Measurements from ENCODE around the gene CAVIN3.

The CAVIN3 gene

GRCh38 chr11:6297831-6298230 is 22.5 kb downstream of the CAVIN3 start:
- TF ChIP-seq ZNF70 (CRISPR knock-in tag; IDR thresholded peaks at IDR 0.05) (no peak), ARNTL (CRISPR knock-in tag; IDR thresholded peaks at IDR 0.05; ENCODE audit: borderline replicate concordance, low read depth) (no peak), PPARA (CRISPR knock-in tag; IDR thresholded peaks at IDR 0.05; ENCODE audit: borderline replicate concordance) (no peak), ZNF565 (CRISPR knock-in tag; conservative IDR thresholded peaks at IDR 0.05; ENCODE audit: low read depth) (no peak)
- TF ChIP-seq, protein P1, sequence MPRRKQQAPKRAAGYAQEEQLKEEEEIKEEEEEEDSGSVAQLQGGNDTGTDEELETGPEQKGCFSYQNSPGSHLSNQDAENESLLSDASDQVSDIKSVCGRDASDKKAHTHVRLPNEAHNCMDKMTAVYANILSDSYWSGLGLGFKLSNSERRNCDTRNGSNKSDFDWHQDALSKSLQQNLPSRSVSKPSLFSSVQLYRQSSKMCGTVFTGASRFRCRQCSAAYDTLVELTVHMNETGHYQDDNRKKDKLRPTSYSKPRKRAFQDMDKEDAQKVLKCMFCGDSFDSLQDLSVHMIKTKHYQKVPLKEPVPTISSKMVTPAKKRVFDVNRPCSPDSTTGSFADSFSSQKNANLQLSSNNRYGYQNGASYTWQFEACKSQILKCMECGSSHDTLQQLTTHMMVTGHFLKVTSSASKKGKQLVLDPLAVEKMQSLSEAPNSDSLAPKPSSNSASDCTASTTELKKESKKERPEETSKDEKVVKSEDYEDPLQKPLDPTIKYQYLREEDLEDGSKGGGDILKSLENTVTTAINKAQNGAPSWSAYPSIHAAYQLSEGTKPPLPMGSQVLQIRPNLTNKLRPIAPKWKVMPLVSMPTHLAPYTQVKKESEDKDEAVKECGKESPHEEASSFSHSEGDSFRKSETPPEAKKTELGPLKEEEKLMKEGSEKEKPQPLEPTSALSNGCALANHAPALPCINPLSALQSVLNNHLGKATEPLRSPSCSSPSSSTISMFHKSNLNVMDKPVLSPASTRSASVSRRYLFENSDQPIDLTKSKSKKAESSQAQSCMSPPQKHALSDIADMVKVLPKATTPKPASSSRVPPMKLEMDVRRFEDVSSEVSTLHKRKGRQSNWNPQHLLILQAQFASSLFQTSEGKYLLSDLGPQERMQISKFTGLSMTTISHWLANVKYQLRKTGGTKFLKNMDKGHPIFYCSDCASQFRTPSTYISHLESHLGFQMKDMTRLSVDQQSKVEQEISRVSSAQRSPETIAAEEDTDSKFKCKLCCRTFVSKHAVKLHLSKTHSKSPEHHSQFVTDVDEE (CRISPR knock-in tag; IDR thresholded peaks at IDR 0.05), result no peak
- TF ChIP-seq, protein P2, sequence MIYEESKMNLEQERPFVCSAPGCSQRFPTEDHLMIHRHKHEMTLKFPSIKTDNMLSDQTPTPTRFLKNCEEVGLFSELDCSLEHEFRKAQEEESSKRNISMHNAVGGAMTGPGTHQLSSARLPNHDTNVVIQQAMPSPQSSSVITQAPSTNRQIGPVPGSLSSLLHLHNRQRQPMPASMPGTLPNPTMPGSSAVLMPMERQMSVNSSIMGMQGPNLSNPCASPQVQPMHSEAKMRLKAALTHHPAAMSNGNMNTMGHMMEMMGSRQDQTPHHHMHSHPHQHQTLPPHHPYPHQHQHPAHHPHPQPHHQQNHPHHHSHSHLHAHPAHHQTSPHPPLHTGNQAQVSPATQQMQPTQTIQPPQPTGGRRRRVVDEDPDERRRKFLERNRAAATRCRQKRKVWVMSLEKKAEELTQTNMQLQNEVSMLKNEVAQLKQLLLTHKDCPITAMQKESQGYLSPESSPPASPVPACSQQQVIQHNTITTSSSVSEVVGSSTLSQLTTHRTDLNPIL (CRISPR knock-in tag; IDR thresholded peaks at IDR 0.05; ENCODE audit: low read depth), result no peak
- ATAC-seq, result peak; percentile 71

DNA sequence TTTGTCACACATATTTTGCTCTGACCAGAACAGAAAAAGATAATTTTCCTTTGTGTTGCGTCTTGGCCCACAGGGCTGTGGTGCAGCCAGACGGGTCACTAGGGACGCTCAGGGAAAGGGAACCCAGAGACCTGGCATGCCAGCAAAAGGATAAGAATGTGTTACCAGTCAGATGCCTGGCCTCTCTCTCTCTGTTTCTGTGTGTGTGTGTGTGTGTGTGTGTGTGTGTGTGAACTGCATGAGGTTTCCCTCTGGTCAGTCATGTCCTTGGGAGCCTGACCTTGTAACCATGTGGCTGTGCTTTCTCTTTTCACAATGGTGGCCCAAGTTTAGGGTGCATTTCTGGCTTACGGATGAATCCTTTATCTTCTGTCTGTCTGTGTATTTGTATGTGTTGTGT is 35.3 kb downstream of the CAVIN3 start:
- no peak for ATAC-seq
- no peak for TF ChIP-seq ARNTL (CRISPR knock-in tag; IDR thresholded peaks at IDR 0.05; ENCODE audit: borderline replicate concordance, low read depth)
- TF ChIP-seq ZNF565 (CRISPR knock-in tag; conservative IDR thresholded peaks at IDR 0.05; ENCODE audit: low read depth), result no peak
- no peak for TF ChIP-seq TOX (CRISPR knock-in tag; IDR thresholded peaks at IDR 0.05; ENCODE audit: borderline replicate concordance)
- TF ChIP-seq ISL1 (CRISPR knock-in tag; IDR thresholded peaks at IDR 0.05), result no peak
- no peak for TF ChIP-seq BACH2 (CRISPR knock-in tag; IDR thresholded peaks at IDR 0.05; ENCODE audit: borderline replicate concordance)
- no peak for TF ChIP-seq SNAI2 (CRISPR knock-in tag; IDR thresholded peaks at IDR 0.05)
- TF ChIP-seq, protein P1 (CRISPR knock-in tag; IDR thresholded peaks at IDR 0.05), result no peak
- no peak for TF ChIP-seq ZFP3 (CRISPR knock-in tag; IDR thresholded peaks at IDR 0.05)
- no peak for TF ChIP-seq ESRRG (CRISPR knock-in tag; IDR thresholded peaks at IDR 0.05)
- no peak for TF ChIP-seq RARB (CRISPR knock-in tag; IDR thresholded peaks at IDR 0.05)
- TF ChIP-seq ZFP30 (CRISPR knock-in tag; IDR thresholded peaks at IDR 0.05), result no peak
- no peak for TF ChIP-seq OSR1 (CRISPR knock-in tag; IDR thresholded peaks at IDR 0.05)
- TF ChIP-seq ZC3H10 (CRISPR knock-in tag; IDR thresholded peaks at IDR 0.05), result no peak
- TF ChIP-seq, protein P3, sequence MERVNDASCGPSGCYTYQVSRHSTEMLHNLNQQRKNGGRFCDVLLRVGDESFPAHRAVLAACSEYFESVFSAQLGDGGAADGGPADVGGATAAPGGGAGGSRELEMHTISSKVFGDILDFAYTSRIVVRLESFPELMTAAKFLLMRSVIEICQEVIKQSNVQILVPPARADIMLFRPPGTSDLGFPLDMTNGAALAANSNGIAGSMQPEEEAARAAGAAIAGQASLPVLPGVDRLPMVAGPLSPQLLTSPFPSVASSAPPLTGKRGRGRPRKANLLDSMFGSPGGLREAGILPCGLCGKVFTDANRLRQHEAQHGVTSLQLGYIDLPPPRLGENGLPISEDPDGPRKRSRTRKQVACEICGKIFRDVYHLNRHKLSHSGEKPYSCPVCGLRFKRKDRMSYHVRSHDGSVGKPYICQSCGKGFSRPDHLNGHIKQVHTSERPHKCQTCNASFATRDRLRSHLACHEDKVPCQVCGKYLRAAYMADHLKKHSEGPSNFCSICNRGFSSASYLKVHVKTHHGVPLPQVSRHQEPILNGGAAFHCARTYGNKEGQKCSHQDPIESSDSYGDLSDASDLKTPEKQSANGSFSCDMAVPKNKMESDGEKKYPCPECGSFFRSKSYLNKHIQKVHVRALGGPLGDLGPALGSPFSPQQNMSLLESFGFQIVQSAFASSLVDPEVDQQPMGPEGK (CRISPR knock-in tag; IDR thresholded peaks at IDR 0.05; ENCODE audit: borderline replicate concordance), result no peak
- no peak for TF ChIP-seq ZNF8 (CRISPR knock-in tag; IDR thresholded peaks at IDR 0.05)
- no peak for TF ChIP-seq ZNF70 (CRISPR knock-in tag; IDR thresholded peaks at IDR 0.05)
- no peak for TF ChIP-seq CSDC2 (CRISPR knock-in tag; IDR thresholded peaks at IDR 0.05)
- no peak for TF ChIP-seq POU6F1 (CRISPR knock-in tag; IDR thresholded peaks at IDR 0.05; ENCODE audit: borderline replicate concordance, low read depth)
- TF ChIP-seq, protein P2 (CRISPR knock-in tag; IDR thresholded peaks at IDR 0.05; ENCODE audit: low read depth), result no peak

Data from SK-N-SH treated with all-trans-retinoic acid at 6 μM for 48 hours (cell line).